Tibial artery (tissue), 4 donors: ENCODE results near the gene CER1.

ENCODE experiments used
- DNase-seq, 2 donors: peaks; one replicate each; pipeline ENCODE4 v3.0.0-alpha.2; 2019
- H3K27ac ChIP-seq, 2 donors: fragments of 200-600 bp; sonication (generic) in 1 of 2; 1 replicate in 1 of 2; 2 replicates in 1 of 2; pipeline ENCODE4 v1.5.1; 2018 to 2019; ENCODE audit warnings: mild to moderate bottlenecking in 1 of 2
- H3K27me3 ChIP-seq, 2 donors: fragments of 200-600 bp; sonication (generic) in 1 of 2; one replicate each; pipeline versions ENCODE4 v1.5.1 to v1.6.0; 2016 to 2019
- H3K36me3 ChIP-seq, 3 donors: fragments of 200-600 bp; sonication (generic) in 2 of 3; one replicate each; pipeline ENCODE4 v1.5.1; 2016 to 2019; ENCODE audit warnings: mild to moderate bottlenecking in 2 of 3
- H3K4me1 ChIP-seq, 4 donors: fragments of 200-600 bp; sonication (generic) in 2 of 4; 1 replicate in 3 of 4; 2 replicates in 1 of 4; pipeline ENCODE4 v1.5.1; 2016 to 2019
- H3K4me3 ChIP-seq, 2 donors: fragments of 200-600 bp; sonication (generic) in 1 of 2; 1 replicate in 1 of 2; 2 replicates in 1 of 2; pipeline ENCODE4 v1.5.1; 2018 to 2019; ENCODE audit warnings: mild to moderate bottlenecking in 2 of 2
- H3K9me3 ChIP-seq, 3 donors: fragments of 200-600 bp; sonication (generic) in 1 of 3; one replicate each; pipeline ENCODE4 v1.5.1; 2016 to 2019
- intact Hi-C: fragments of 100-400 bp; cut with DNase I; formaldehyde crosslinking; loops from one replicate; pipeline ENCODE4 v1.15.0; 2023; ENCODE audit warnings: low total_unique reads
- TF ChIP-seq, protein P1 (sequence below), 2 experiments: fragments of 200-600 bp in 1 of 2; fragments of 450-650 bp in 1 of 2; IDR thresholded peaks; one replicate each; pipeline ENCODE4 v1.5.1; 2017 to 2019; ENCODE audit warnings: antibody characterized with exemption in 2 of 2, mild to moderate bottlenecking in 1 of 2, moderate library complexity in 1 of 2

Gene CER1

DNA sequence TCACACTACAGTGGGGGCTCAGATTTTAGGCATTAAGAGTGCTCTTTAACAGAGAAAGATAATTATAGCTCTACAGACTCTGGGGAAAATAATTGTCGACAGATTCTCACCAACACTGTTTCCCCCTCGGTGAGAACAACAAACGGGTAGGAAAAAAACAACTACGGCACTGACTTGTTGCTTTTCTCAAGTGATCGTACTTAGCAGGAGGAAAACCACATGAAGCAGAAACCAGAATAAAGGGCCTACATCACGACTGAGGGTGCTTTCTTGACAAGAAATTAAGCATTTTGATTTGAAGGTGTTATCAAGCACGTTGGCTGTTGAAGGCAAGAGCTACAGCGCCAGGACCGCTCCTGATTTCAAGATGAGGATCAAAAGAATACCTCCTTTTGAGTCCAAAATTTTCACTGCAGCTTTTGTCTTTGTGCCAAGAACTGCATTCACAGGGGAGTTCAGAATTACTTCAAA lies 27.2 kb upstream of the CER1 start:
- no peaks in the 10 kb centered on the region for H3K9me3 ChIP-seq
- TF ChIP-seq, protein P1, sequence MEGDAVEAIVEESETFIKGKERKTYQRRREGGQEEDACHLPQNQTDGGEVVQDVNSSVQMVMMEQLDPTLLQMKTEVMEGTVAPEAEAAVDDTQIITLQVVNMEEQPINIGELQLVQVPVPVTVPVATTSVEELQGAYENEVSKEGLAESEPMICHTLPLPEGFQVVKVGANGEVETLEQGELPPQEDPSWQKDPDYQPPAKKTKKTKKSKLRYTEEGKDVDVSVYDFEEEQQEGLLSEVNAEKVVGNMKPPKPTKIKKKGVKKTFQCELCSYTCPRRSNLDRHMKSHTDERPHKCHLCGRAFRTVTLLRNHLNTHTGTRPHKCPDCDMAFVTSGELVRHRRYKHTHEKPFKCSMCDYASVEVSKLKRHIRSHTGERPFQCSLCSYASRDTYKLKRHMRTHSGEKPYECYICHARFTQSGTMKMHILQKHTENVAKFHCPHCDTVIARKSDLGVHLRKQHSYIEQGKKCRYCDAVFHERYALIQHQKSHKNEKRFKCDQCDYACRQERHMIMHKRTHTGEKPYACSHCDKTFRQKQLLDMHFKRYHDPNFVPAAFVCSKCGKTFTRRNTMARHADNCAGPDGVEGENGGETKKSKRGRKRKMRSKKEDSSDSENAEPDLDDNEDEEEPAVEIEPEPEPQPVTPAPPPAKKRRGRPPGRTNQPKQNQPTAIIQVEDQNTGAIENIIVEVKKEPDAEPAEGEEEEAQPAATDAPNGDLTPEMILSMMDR (IDR thresholded peaks at IDR 0.05), result no peak
- intact Hi-C loops, result no loop called here

DNA sequence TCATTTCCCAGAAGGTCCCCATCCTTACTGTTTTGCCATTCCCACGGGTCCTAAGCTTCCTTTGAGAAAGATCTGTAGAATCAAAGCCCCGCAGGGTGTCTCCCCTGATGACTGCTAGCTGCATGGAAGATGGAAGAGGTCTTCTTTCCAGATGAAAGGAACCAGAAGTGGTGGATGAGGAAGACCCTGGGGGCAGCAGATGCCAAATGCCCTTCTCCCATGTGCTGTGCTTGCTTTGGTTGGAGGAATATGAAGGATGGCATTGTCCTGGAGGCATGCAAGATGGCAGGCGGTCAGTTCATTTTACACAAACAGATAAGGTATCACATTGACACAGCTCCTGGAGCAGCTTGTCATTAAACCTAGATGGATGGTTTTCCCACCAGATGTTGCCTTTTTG lies 25.8 kb upstream of the CER1 start:
- TF ChIP-seq, protein P1 (IDR thresholded peaks at IDR 0.05), result no peak
- peaks cover 27 to 43% (median 43%) of the 10 kb centered on the region in 3 donors for H3K36me3 ChIP-seq
- no peak for DNase-seq
- no peaks in the 10 kb centered on the region for H3K27me3 ChIP-seq
- H3K9me3 ChIP-seq, result no peaks in the 10 kb centered on the region
- no peak overlapping the region for H3K27ac ChIP-seq
- intact Hi-C loops, result no loop called here
- no peaks in the 10 kb centered on the region for H3K4me1 ChIP-seq
- H3K4me3 ChIP-seq, result no peak overlapping the region

More for the DNA sequence above, 27.2 kb upstream of the CER1 start:
- Histone ChIP-seq H3K27ac (no peak overlapping the region), H3K4me3 (no peak overlapping the region), H3K4me1 (no peaks in the 10 kb centered on the region), H3K27me3 (no peaks in the 10 kb centered on the region), H3K36me3 (peaks cover 27 to 50% (median 45%) of the 10 kb centered on the region in 3 donors)
- DNase-seq, result no peak

DNA sequence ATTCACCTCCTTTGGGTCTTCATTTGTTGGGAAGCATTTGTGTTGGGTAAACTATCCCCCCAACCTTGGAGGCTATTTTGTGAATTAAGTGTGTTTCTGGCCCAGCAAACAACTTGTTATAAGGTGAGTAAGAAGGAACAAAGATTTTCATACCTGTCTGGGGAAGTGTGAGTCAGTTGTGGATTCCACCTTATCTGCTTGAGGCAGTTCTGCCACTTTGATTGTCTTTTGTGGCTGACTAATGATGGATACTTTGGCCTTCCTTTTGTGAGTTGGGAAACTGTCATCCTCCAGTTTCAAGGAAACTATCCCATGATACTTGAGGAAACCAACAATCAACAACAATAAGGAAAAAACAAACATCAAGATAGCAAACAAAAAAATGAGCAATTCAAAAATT lies 24.6 kb upstream of the CER1 start:
- no peak for DNase-seq
- peaks cover 27 to 42% (median 36%) of the 10 kb centered on the region in 3 donors for H3K36me3 ChIP-seq
- intact Hi-C loops, result no loop called here
- no peak overlapping the region for H3K27ac ChIP-seq
- H3K4me3 ChIP-seq, result no peak overlapping the region
- TF ChIP-seq, protein P1 (IDR thresholded peaks at IDR 0.05), result no peak
- no peaks in the 10 kb centered on the region for H3K27me3 ChIP-seq
- H3K4me1 ChIP-seq, result no peaks in the 10 kb centered on the region
- no peaks in the 10 kb centered on the region for H3K9me3 ChIP-seq

DNA sequence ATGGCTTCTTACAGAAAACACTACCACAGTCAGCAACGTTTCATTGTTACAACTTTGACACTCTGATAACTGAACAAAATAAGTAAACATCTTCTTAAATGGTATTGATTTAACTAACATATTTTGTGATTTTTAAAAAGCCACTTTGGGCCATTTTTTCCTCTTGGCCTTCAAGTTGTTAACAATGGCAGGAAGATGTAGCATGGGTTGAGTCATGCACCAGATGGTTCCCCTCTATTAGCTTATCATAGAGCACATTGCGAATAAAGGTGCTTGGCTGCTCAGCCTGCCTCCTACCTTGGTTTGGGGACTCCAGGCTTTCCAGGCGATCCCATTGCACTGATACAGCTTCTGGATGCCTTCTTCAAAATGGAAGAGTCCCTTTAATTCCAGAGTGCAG lies 24.1 kb upstream of the CER1 start:
- no peak overlapping the region for H3K27ac ChIP-seq
- TF ChIP-seq, protein P1 (IDR thresholded peaks at IDR 0.05), result no peak
- H3K4me3 ChIP-seq, result no peak overlapping the region
- no peaks in the 10 kb centered on the region for H3K27me3 ChIP-seq
- no peak for DNase-seq
- no peaks in the 10 kb centered on the region for H3K9me3 ChIP-seq
- intact Hi-C loops, result no loop called here
- no peaks in the 10 kb centered on the region for H3K4me1 ChIP-seq
- peaks cover 27 to 42% (median 36%) of the 10 kb centered on the region in 3 donors for H3K36me3 ChIP-seq

DNA sequence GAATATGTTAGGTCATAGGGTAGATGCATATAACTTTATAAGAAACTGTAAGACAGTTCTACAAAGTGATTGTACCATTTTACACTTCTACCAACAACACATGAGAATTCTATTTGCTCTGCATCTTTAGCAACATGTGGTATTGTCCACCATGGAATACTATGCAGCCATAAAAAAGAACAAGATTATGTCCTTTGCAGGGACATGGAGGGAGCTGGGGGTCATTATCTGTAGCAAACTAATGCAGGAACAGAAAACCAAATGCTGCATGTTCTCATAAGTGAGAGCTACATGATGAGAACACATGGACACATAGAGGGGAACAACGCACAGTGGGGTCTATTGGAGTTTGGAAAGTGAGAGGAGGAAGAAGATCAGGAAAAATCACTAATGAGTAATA lies 22.2 kb upstream of the CER1 start:
- intact Hi-C loops, result no loop called here
- Histone ChIP-seq H3K27me3 (no peaks in the 10 kb centered on the region), H3K4me3 (no peak overlapping the region), H3K4me1 (no peaks in the 10 kb centered on the region), H3K27ac (no peak overlapping the region), H3K36me3 (peaks cover 27 to 35% (median 32%) of the 10 kb centered on the region in 3 donors), H3K9me3 (no peaks in the 10 kb centered on the region)
- TF ChIP-seq, protein P1 (IDR thresholded peaks at IDR 0.05), result no peak
- DNase-seq, result no peak

DNA sequence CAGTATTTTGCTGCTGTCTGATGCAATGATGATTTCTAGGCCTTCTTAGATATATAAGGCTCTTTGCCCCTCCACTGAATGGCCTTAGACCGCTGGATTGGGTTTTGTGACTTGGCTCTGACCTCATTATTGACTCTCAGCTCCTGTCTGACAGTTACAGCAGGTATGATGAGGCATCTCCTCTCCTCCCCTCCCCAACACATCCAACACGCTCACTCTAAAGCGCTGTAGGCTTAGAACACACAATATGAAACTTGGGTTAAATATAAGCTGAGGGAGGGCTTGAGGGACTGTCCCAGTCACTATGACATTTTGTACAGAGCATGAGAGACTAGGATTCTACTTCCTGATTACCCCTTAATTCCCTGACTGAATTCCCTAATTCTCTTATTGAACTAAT lies 18.8 kb upstream of the CER1 start:
- peaks cover 8 to 40% (median 26%) of the 10 kb centered on the region in 3 donors for H3K36me3 ChIP-seq
- no peak for DNase-seq
- H3K4me1 ChIP-seq, result no peaks in the 10 kb centered on the region
- no peaks in the 10 kb centered on the region for H3K27me3 ChIP-seq
- no peak overlapping the region for H3K4me3 ChIP-seq
- intact Hi-C loops, result no loop called here
- H3K9me3 ChIP-seq, result no peaks in the 10 kb centered on the region
- TF ChIP-seq, protein P1 (IDR thresholded peaks at IDR 0.05), result no peak
- H3K27ac ChIP-seq, result no peak overlapping the region
